Measurements from ENCODE around the gene NR2C1.

GRCh38 chr12:94982456-94982855 lies 91.0 kb downstream of the NR2C1 start:
- no peak for TF ChIP-seq SOX6 (IDR thresholded peaks at IDR 0.05)
- TF ChIP-seq, protein P1, sequence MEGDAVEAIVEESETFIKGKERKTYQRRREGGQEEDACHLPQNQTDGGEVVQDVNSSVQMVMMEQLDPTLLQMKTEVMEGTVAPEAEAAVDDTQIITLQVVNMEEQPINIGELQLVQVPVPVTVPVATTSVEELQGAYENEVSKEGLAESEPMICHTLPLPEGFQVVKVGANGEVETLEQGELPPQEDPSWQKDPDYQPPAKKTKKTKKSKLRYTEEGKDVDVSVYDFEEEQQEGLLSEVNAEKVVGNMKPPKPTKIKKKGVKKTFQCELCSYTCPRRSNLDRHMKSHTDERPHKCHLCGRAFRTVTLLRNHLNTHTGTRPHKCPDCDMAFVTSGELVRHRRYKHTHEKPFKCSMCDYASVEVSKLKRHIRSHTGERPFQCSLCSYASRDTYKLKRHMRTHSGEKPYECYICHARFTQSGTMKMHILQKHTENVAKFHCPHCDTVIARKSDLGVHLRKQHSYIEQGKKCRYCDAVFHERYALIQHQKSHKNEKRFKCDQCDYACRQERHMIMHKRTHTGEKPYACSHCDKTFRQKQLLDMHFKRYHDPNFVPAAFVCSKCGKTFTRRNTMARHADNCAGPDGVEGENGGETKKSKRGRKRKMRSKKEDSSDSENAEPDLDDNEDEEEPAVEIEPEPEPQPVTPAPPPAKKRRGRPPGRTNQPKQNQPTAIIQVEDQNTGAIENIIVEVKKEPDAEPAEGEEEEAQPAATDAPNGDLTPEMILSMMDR (IDR thresholded peaks at IDR 0.05 in 2 of 3, conservative IDR thresholded peaks at IDR 0.05 in 1 of 3; ENCODE audit: insufficient read depth in 2 of 3, low read depth in 1 of 3, low read length in 3 of 3) = no peak
- TF ChIP-seq SRSF1 (IDR thresholded peaks at IDR 0.05; ENCODE audit: low read depth, low read length) = no peak
- TF ChIP-seq E2F4 (CRISPR knock-in tag; IDR thresholded peaks at IDR 0.05; ENCODE audit: low read depth) = no peak
- no peak for TF ChIP-seq ELF1 (tag; IDR thresholded peaks at IDR 0.05)
- TF ChIP-seq SP1 (CRISPR knock-in tag; IDR thresholded peaks at IDR 0.05) = no peak
- no peak for TF ChIP-seq MAX (CRISPR knock-in tag; IDR thresholded peaks at IDR 0.05)
- no peak for TF ChIP-seq POLR2A (conservative IDR thresholded peaks at IDR 0.05)
- no peak for TF ChIP-seq POLR2AphosphoS5 (IDR thresholded peaks at IDR 0.05; ENCODE audit: control insufficient read depth, insufficient read depth, low read depth, low read length)
- TF ChIP-seq ZBTB11 (CRISPR knock-in tag; IDR thresholded peaks at IDR 0.05) = no peak

Data from K562 (cell line).